H1 (cell line): ENCODE results near the gene C19orf47. TPM values are rescaled to one million over a fixed set of nuclear protein-coding genes. Genes with fewer than 3 reads are reported as not detected.

Experiments used
- CBX5 ChIP-seq: fragments of 300-800, 300-1000 bp; sonication (generic); IDR thresholded peaks from 2 replicates; pipeline ENCODE4 v1.7.1; 2016; ENCODE audit warnings: antibody characterized with exemption, low read length, low read depth
- CEBPB ChIP-seq: IDR thresholded peaks from 2 replicates; pipeline ENCODE4 v1.6.1; 2012; ENCODE audit warnings: low read depth, low read length
- GABPA ChIP-seq: IDR thresholded peaks from 2 replicates; pipeline ENCODE4 v1.6.1; 2011; ENCODE audit warnings: mild to moderate bottlenecking, low read length, moderate library complexity, borderline replicate concordance; ENCODE audit not compliant: insufficient read depth
- POLR2AphosphoS5 ChIP-seq: IDR thresholded peaks from 2 replicates; pipeline ENCODE4 v1.6.1; 2011; ENCODE audit warnings: low read depth, low read length
- polyA plus RNA-seq, 7 experiments: library from polyadenylated mRNA; depleted of rRNA in 3 of 7; stranded (reverse) in 5 of 7; unstranded in 2 of 7; fragments of >200 nt in 5 of 7; fragments of 200-250 nt in 2 of 7; gene quantifications; 1 replicate in 5 of 7; 2 replicates in 1 of 7; 4 replicates in 1 of 7; pipeline versions ENCODE4 v1.2.1 to v1.2.3, GENCODE V29; 2011 to 2013; ENCODE audit warnings: missing spikeins in 2 of 7, mixed read lengths in 2 of 7
- total RNA-seq: library from RNA; stranded (reverse); fragmentation: NEBNext Ultra II Directional; extraction: Animal tissue kit (Norgen Biotek cat#: 25700); gene quantifications from 2 replicates; pipeline ENCODE4 v1.2.1, GENCODE V29; 2021

The C19orf47 gene
- total and polyA plus RNA-seq, 2 of the 8 experiments (the other 6 are each of a cell fraction or from before 2014, with no cell fraction given): 17.8 to 27.3 TPM

- TF ChIP-seq POLR2AphosphoS5 (no peak), GABPA (no peak), CBX5 (no peak), CEBPB (no peak)
Measured at GRCh38 chr19:40393894-40394815, 46.0 kb upstream of the C19orf47 start (continued).
